ENCODE data around the gene GLI3.

The GLI3 gene

GRCh38 chr7:42219447-42219846 is 17.6 kb downstream of the GLI3 start:
- ATAC-seq (ENCODE audit: insufficient read depth, low read depth) = no peak
- Histone ChIP-seq H3K79me2 (ENCODE audit: insufficient read depth, low read length) (peaks cover 5% of the 10 kb centered on the region; the same call in 1 of the 2 replicates), H4K20me1 (ENCODE audit: insufficient read depth, low read length) (peaks cover 5% of the 10 kb centered on the region; the same call in 1 of the 2 replicates), H3K9me3 (ENCODE audit: insufficient read depth, low read length, severe bottlenecking) (no peaks in the 10 kb centered on the region), H3K4me2 (ENCODE audit: insufficient read depth, low read length) (no peak overlapping the region), H3K27me3 (ENCODE audit: insufficient read depth, low read length, poor library complexity) (no peaks in the 10 kb centered on the region), H3K4me3 (ENCODE audit: low read depth in 1 of 2, low read length in 2 of 2) (no peak overlapping the region), H2AFZ (ENCODE audit: low read depth, low read length) (no peak overlapping the region), H3K27ac (ENCODE audit: low read length) (no peak overlapping the region), H3K9ac (ENCODE audit: low read depth, low read length) (no peak overlapping the region), H3K4me1 (ENCODE audit: insufficient read depth, low read length) (no peaks in the 10 kb centered on the region), H3K36me3 (ENCODE audit: insufficient read depth, low read length) (peaks cover 32% of the 10 kb centered on the region)
- no peak for DNase-seq
- TF ChIP-seq, protein P1, sequence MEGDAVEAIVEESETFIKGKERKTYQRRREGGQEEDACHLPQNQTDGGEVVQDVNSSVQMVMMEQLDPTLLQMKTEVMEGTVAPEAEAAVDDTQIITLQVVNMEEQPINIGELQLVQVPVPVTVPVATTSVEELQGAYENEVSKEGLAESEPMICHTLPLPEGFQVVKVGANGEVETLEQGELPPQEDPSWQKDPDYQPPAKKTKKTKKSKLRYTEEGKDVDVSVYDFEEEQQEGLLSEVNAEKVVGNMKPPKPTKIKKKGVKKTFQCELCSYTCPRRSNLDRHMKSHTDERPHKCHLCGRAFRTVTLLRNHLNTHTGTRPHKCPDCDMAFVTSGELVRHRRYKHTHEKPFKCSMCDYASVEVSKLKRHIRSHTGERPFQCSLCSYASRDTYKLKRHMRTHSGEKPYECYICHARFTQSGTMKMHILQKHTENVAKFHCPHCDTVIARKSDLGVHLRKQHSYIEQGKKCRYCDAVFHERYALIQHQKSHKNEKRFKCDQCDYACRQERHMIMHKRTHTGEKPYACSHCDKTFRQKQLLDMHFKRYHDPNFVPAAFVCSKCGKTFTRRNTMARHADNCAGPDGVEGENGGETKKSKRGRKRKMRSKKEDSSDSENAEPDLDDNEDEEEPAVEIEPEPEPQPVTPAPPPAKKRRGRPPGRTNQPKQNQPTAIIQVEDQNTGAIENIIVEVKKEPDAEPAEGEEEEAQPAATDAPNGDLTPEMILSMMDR (IDR thresholded peaks at IDR 0.05; ENCODE audit: borderline replicate concordance, extremely low read depth, low read length, poor library complexity, severe bottlenecking) = no peak
- TF ChIP-seq EZH2 (IDR thresholded peaks at IDR 0.05; ENCODE audit: borderline replicate concordance, low read depth, low read length, severe bottlenecking) = no peak

GRCh38 chr7:42218248-42218647 is 18.8 kb downstream of the GLI3 start:
- H3K27ac ChIP-seq (ENCODE audit: low read length) = no peak overlapping the region
- DNase-seq (no peak), ATAC-seq (ENCODE audit: insufficient read depth, low read depth) (no peak)
- peaks cover 5% of the 10 kb centered on the region for H3K79me2 ChIP-seq (ENCODE audit: insufficient read depth, low read length)
- H2AFZ ChIP-seq (ENCODE audit: low read depth, low read length) = no peak overlapping the region
- peaks cover 5% of the 10 kb centered on the region; the same call in 1 of the 2 replicates for H4K20me1 ChIP-seq (ENCODE audit: insufficient read depth, low read length)
- no peaks in the 10 kb centered on the region for H3K27me3 ChIP-seq (ENCODE audit: insufficient read depth, low read length, poor library complexity)
- no peaks in the 10 kb centered on the region for H3K9me3 ChIP-seq (ENCODE audit: insufficient read depth, low read length, severe bottlenecking)
- TF ChIP-seq, protein P1 (IDR thresholded peaks at IDR 0.05; ENCODE audit: borderline replicate concordance, extremely low read depth, low read length, poor library complexity, severe bottlenecking) = no peak
- TF ChIP-seq EZH2 (IDR thresholded peaks at IDR 0.05; ENCODE audit: borderline replicate concordance, low read depth, low read length, severe bottlenecking) = no peak
- H3K4me1 ChIP-seq (ENCODE audit: insufficient read depth, low read length) = no peaks in the 10 kb centered on the region
- H3K4me2 ChIP-seq (ENCODE audit: insufficient read depth, low read length) = no peak overlapping the region
- H3K36me3 ChIP-seq (ENCODE audit: insufficient read depth, low read length) = peaks cover 32% of the 10 kb centered on the region
- H3K9ac ChIP-seq (ENCODE audit: low read depth, low read length) = no peak overlapping the region
- H3K4me3 ChIP-seq (ENCODE audit: low read depth in 1 of 2, low read length in 2 of 2) = no peak overlapping the region

- H3K4me3 ChIP-seq (ENCODE audit: low read depth in 1 of 2, low read length in 2 of 2) = no peak overlapping the region
- peaks cover 5% of the 10 kb centered on the region; the same call in 1 of the 2 replicates for H4K20me1 ChIP-seq (ENCODE audit: insufficient read depth, low read length)
- H3K9me3 ChIP-seq (ENCODE audit: insufficient read depth, low read length, severe bottlenecking) = no peaks in the 10 kb centered on the region
- H3K9ac ChIP-seq (ENCODE audit: low read depth, low read length) = no peak overlapping the region
- H3K4me2 ChIP-seq (ENCODE audit: insufficient read depth, low read length) = no peak overlapping the region
- peaks cover 32% of the 10 kb centered on the region for H3K36me3 ChIP-seq (ENCODE audit: insufficient read depth, low read length)
- no peaks in the 10 kb centered on the region for H3K27me3 ChIP-seq (ENCODE audit: insufficient read depth, low read length, poor library complexity)
- DNase-seq = no peak
- H3K79me2 ChIP-seq (ENCODE audit: insufficient read depth, low read length) = peaks cover 5% of the 10 kb centered on the region; the same call in 1 of the 2 replicates
- H2AFZ ChIP-seq (ENCODE audit: low read depth, low read length) = no peak overlapping the region
- H3K27ac ChIP-seq (ENCODE audit: low read length) = no peak overlapping the region
- TF ChIP-seq EZH2 (IDR thresholded peaks at IDR 0.05; ENCODE audit: borderline replicate concordance, low read depth, low read length, severe bottlenecking) = no peak
- TF ChIP-seq, protein P1 (IDR thresholded peaks at IDR 0.05; ENCODE audit: borderline replicate concordance, extremely low read depth, low read length, poor library complexity, severe bottlenecking) = no peak
- no peak for ATAC-seq (ENCODE audit: insufficient read depth, low read depth)
- H3K4me1 ChIP-seq (ENCODE audit: insufficient read depth, low read length) = no peaks in the 10 kb centered on the region
Observed at GRCh38 chr7:42217548-42217947, 19.5 kb downstream of the GLI3 start.

All from DND-41 (cell line).